ENCODE data around the gene CD244.

- TF ChIP-seq EZH2 (IDR thresholded peaks at IDR 0.05; ENCODE audit: borderline replicate concordance, low read length) (no peak), CTCF (conservative IDR thresholded peaks at IDR 0.05 in 1 of 2, IDR thresholded peaks at IDR 0.05 in 1 of 2; ENCODE audit: extremely low read depth in 1 of 2, insufficient read depth in 1 of 2, low read depth in 1 of 2, low read length in 2 of 2) (no peak)
These were observed 26.1 kb downstream of the CD244 start for GRCh38 chr1:160836561-160836960.
